ENCODE results near the gene PRKCE. TPM values are rescaled to one million over a fixed set of nuclear protein-coding genes. Genes with fewer than 3 reads are reported as not detected.

The PRKCE gene
- total RNA-seq, 3 donors from 2014 or later (not counting 1 experiment from before 2014, with no cell fraction given) = 35.2 to 42.1 (median 38.6) TPM

DNA sequence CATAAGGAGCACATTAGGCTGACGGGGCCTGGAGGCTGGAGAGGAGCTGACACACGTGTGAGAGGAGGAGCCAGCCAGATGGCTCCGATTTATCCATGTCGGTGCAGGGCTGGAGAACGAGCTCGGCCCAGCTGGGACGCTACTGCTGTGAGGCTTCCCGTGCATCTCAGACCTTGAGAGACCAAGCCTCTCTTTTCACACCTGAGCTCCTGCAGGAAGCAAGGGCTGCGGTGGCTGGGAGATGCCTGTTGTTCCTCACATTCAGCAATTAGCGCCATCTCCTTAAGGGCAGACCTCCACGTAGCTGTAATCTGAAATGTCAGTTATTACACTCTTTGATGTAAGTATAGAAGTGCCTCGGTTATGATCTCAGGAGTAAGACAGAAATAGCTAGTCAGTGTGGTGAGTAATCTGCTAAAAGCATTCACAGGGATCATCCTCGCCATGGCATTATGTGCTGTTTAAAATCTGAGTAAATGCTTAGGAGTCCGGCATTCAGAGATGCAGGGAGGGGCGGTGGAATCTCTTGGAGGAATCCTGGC lies 107.9 kb downstream of the PRKCE start:
- DNase-seq (no peak), ATAC-seq (no peak)
- H3K36me3 ChIP-seq (ENCODE audit: control insufficient read depth, insufficient read depth, low read length) = no peaks in the 10 kb centered on the region
- intact Hi-C loops (cut with micrococcal nuclease) = no loop called here
- no peak overlapping the region for H3K27ac ChIP-seq (ENCODE audit: low read length)
- no peak overlapping the region for H3K4me3 Mint-ChIP-seq
- H3K4me1 Mint-ChIP-seq = peaks cover 0 to 6% of the 10 kb centered on the region in 2 donors
- H3K27me3 ChIP-seq (ENCODE audit: control insufficient read depth, insufficient read depth, low read length) = no peaks in the 10 kb centered on the region
- H3K9me3 Mint-ChIP-seq = no peaks in the 10 kb centered on the region
- TF ChIP-seq, protein P1, sequence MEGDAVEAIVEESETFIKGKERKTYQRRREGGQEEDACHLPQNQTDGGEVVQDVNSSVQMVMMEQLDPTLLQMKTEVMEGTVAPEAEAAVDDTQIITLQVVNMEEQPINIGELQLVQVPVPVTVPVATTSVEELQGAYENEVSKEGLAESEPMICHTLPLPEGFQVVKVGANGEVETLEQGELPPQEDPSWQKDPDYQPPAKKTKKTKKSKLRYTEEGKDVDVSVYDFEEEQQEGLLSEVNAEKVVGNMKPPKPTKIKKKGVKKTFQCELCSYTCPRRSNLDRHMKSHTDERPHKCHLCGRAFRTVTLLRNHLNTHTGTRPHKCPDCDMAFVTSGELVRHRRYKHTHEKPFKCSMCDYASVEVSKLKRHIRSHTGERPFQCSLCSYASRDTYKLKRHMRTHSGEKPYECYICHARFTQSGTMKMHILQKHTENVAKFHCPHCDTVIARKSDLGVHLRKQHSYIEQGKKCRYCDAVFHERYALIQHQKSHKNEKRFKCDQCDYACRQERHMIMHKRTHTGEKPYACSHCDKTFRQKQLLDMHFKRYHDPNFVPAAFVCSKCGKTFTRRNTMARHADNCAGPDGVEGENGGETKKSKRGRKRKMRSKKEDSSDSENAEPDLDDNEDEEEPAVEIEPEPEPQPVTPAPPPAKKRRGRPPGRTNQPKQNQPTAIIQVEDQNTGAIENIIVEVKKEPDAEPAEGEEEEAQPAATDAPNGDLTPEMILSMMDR (IDR thresholded peaks at IDR 0.05) = no peak
- H3K4me1 ChIP-seq (ENCODE audit: control insufficient read depth, insufficient read depth, low read length) = no peaks in the 10 kb centered on the region
- no peaks in the 10 kb centered on the region for H3K27me3 Mint-ChIP-seq (ENCODE audit: low read depth in 2 of 2)
- H3K9me3 ChIP-seq (ENCODE audit: control insufficient read depth, insufficient read depth, low read length) = no peaks in the 10 kb centered on the region
- H3K4me3 ChIP-seq (ENCODE audit: low read length) = no peak overlapping the region
- no peaks in the 10 kb centered on the region for H3K36me3 Mint-ChIP-seq
- H3K27ac Mint-ChIP-seq = no peak overlapping the region
- 86% methylated on average over 15 of the region's 15 CpGs for WGBS (ENCODE audit: insufficient coverage)

DNA sequence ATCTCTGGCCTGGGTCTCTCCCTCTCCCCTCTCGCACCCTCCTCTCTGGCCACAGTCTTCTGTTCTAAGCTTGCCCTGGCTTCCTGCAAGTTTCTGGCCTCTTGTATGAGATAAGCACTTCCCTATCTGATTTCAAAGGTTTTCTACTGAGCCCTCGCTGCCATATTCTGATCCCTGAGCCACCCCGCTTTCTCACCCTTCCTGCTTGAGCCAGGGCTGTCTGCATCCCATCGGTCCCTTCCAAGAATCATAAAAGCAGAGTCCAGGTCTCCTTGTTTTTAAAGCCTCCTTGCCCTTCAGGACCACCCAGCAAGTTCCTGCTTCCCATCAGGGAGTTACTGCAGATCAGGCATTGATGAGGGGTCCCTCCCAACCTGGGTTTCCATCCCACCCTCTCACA lies 110.2 kb downstream of the PRKCE start:
- intact Hi-C loops (cut with micrococcal nuclease) = no loop called here
- DNase-seq (no peak), ATAC-seq (no peak)
- Mint-ChIP-seq H3K36me3 (no peaks in the 10 kb centered on the region), H3K27me3 (ENCODE audit: low read depth in 2 of 2) (no peaks in the 10 kb centered on the region), H3K27ac (no peak overlapping the region), H3K9me3 (no peaks in the 10 kb centered on the region), H3K4me1 (peaks cover 0 to 6% of the 10 kb centered on the region in 2 donors), H3K4me3 (no peak overlapping the region)
- H3K36me3 ChIP-seq (ENCODE audit: control insufficient read depth, insufficient read depth, low read length) = no peaks in the 10 kb centered on the region
- no peak overlapping the region for H3K27ac ChIP-seq (ENCODE audit: low read length)
- no peaks in the 10 kb centered on the region for H3K4me1 ChIP-seq (ENCODE audit: control insufficient read depth, insufficient read depth, low read length)
- 66% methylated on average over 4 of the region's 4 CpGs for WGBS (ENCODE audit: insufficient coverage)
- no peaks in the 10 kb centered on the region for H3K9me3 ChIP-seq (ENCODE audit: control insufficient read depth, insufficient read depth, low read length)
- H3K27me3 ChIP-seq (ENCODE audit: control insufficient read depth, insufficient read depth, low read length) = no peaks in the 10 kb centered on the region
- H3K4me3 ChIP-seq (ENCODE audit: low read length) = no peak overlapping the region
- TF ChIP-seq, protein P1 (IDR thresholded peaks at IDR 0.05) = no peak

DNA sequence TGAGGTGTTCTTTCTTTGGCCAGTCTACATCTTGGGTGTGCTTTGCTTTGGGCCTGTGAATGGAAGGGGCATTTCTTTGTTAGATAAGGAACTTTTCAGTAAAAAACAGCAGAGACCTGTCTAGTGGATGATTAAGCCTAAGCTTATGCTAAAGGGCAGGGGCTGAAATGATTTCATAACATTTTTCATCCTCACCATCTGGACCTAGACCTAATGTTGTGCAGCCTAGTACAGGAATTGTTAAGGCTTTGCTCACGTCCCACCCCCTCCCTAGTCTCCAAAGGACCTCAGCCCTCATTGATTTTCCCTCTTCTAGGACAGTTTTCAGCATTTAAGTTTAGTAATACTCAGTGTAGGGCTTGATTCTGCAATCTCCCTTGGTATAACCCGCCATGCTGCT lies 111.8 kb downstream of the PRKCE start:
- Mint-ChIP-seq H3K36me3 (no peaks in the 10 kb centered on the region), H3K27ac (no peak overlapping the region), H3K9me3 (no peaks in the 10 kb centered on the region), H3K27me3 (ENCODE audit: low read depth in 2 of 2) (no peaks in the 10 kb centered on the region), H3K4me3 (no peak overlapping the region), H3K4me1 (peaks cover 0 to 6% of the 10 kb centered on the region in 2 donors)
- Histone ChIP-seq H3K36me3 (ENCODE audit: control insufficient read depth, insufficient read depth, low read length) (no peaks in the 10 kb centered on the region), H3K27me3 (ENCODE audit: control insufficient read depth, insufficient read depth, low read length) (no peaks in the 10 kb centered on the region), H3K4me3 (ENCODE audit: low read length) (no peak overlapping the region), H3K4me1 (ENCODE audit: control insufficient read depth, insufficient read depth, low read length) (no peaks in the 10 kb centered on the region), H3K27ac (ENCODE audit: low read length) (no peak overlapping the region), H3K9me3 (ENCODE audit: control insufficient read depth, insufficient read depth, low read length) (no peaks in the 10 kb centered on the region)
- intact Hi-C loops (cut with micrococcal nuclease) = no loop called here
- WGBS (ENCODE audit: insufficient coverage) = 88% methylated on average over 2 of the region's 2 CpGs
- TF ChIP-seq, protein P1 (IDR thresholded peaks at IDR 0.05) = no peak
- no peak for DNase-seq
- ATAC-seq = no peak

DNA sequence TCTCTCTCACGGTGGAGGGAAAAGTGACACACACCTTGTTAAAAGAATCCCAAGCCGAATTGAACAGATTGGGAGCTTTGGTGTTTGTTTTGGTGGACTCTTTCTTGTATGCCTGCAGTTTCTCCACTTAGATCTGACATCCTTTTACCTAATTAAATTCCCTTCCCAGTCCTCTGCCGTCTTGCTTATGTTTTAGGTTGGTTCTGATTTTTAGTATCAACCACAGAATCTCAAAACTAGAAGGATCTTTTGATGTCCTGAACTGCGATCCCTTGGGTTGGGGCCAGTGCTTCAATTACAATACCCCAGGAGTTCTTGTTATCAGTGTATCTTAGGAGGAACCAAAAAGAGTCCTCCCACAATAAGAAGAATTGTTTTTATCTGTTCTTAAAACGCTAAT lies 112.3 kb downstream of the PRKCE start:
- no peaks in the 10 kb centered on the region for H3K36me3 Mint-ChIP-seq
- no peak for DNase-seq
- H3K9me3 ChIP-seq (ENCODE audit: control insufficient read depth, insufficient read depth, low read length) = no peaks in the 10 kb centered on the region
- H3K4me3 ChIP-seq (ENCODE audit: low read length) = no peak overlapping the region
- H3K27ac Mint-ChIP-seq = no peak overlapping the region
- WGBS (ENCODE audit: insufficient coverage) = 100% methylated on average over 4 of the region's 5 CpGs
- no peak overlapping the region for H3K27ac ChIP-seq (ENCODE audit: low read length)
- H3K4me1 Mint-ChIP-seq = peaks cover 0 to 6% of the 10 kb centered on the region in 2 donors
- H3K9me3 Mint-ChIP-seq = no peaks in the 10 kb centered on the region
- no peaks in the 10 kb centered on the region for H3K4me1 ChIP-seq (ENCODE audit: control insufficient read depth, insufficient read depth, low read length)
- no peaks in the 10 kb centered on the region for H3K27me3 ChIP-seq (ENCODE audit: control insufficient read depth, insufficient read depth, low read length)
- intact Hi-C loops (cut with micrococcal nuclease) = no loop called here
- H3K27me3 Mint-ChIP-seq (ENCODE audit: low read depth in 2 of 2) = no peaks in the 10 kb centered on the region
- no peak overlapping the region for H3K4me3 Mint-ChIP-seq
- no peaks in the 10 kb centered on the region for H3K36me3 ChIP-seq (ENCODE audit: control insufficient read depth, insufficient read depth, low read length)
- no peak for ATAC-seq
- TF ChIP-seq, protein P1 (IDR thresholded peaks at IDR 0.05) = no peak
